A673 (cell line): Measurements from ENCODE around the gene IL1RAPL2. TPM values are rescaled to one million over a fixed set of nuclear protein-coding genes. Genes with fewer than 3 reads are reported as not detected.

Source experiments
- BruUV-seq: library from RNA; stranded (reverse); fragments of 400-500 nt; replicated peaks from 2 replicates; lab custom pipeline; 2021; lab: Mats Ljungman, UMichigan
- CTCF ChIA-PET: fragments of 300-600 bp; sonication (Branson Sonifier 250); formaldehyde crosslinking; loops from one replicate; lab custom pipeline; 2022; ENCODE audit warnings: antibody characterized with exemption; lab: Charles Lee
- POLR2A ChIA-PET: fragments of 300-600 bp; sonication (Branson Sonifier 250); formaldehyde crosslinking; loops from one replicate; lab custom pipeline; 2022; ENCODE audit warnings: antibody characterized with exemption; ENCODE audit not compliant: low non-redundant PET; lab: Charles Lee
- DNase-seq: peaks from one replicate; pipeline ENCODE4 v3.0.0-alpha.2; 2015; ENCODE audit warnings: low spot score
- H3K27ac ChIP-seq: fragments of 200-600 bp; sonication (generic); 2 replicates; pipeline ENCODE4 v1.5.1; 2016; ENCODE audit warnings: mixed run types, low read depth, mild to moderate bottlenecking, mixed read lengths, antibody characterized with exemption, low read length; ENCODE audit not compliant: poor library complexity, severe bottlenecking
- H3K27me3 ChIP-seq: fragments of 200-600 bp; sonication (generic); replicated peaks from 2 replicates; pipeline ENCODE4 v1.6.1; 2017; ENCODE audit warnings: mixed run types, low read depth, mild to moderate bottlenecking, mixed read lengths, antibody characterized with exemption, low read length; ENCODE audit not compliant: insufficient read depth, poor library complexity
- H3K36me3 ChIP-seq: fragments of 200-600 bp; sonication (generic); 2 replicates; pipeline ENCODE4 v1.6.1; 2016; ENCODE audit warnings: mixed run types, mild to moderate bottlenecking, mixed read lengths, antibody characterized with exemption, low read length; ENCODE audit not compliant: insufficient read depth, poor library complexity, severe bottlenecking
- H3K4me1 ChIP-seq: fragments of 200-600 bp; sonication (generic); 2 replicates; pipeline ENCODE4 v1.6.1; 2017; ENCODE audit warnings: mixed run types, mild to moderate bottlenecking, mixed read lengths, antibody characterized with exemption, low read length; ENCODE audit not compliant: insufficient read depth, poor library complexity, severe bottlenecking
- H3K4me3 ChIP-seq: fragments of 200-600 bp; sonication (generic); 2 replicates; pipeline ENCODE4 v1.5.1; 2016; ENCODE audit warnings: low read depth, mixed run types, mild to moderate bottlenecking, mixed read lengths, low read length; ENCODE audit not compliant: poor library complexity, severe bottlenecking
- H3K9me3 ChIP-seq: fragments of 200-600 bp; sonication (generic); 2 replicates; pipeline ENCODE4 v1.6.1; 2016; ENCODE audit warnings: mixed run types, low read depth, mild to moderate bottlenecking, mixed read lengths, antibody characterized with exemption, low read length; ENCODE audit not compliant: poor library complexity, severe bottlenecking
- EZH2 ChIP-seq: fragments of 200-600 bp; sonication (generic); IDR thresholded peaks from 2 replicates; pipeline ENCODE4 v1.6.1; 2017; ENCODE audit warnings: borderline replicate concordance, low read depth, mild to moderate bottlenecking, mixed read lengths, antibody characterized with exemption, low read length; ENCODE audit not compliant: poor library complexity, severe bottlenecking
- intact Hi-C: fragments of 100-400 bp; cut with micrococcal nuclease; formaldehyde crosslinking; loops from one replicate; pipeline ENCODE4 v1.10.0; 2022; ENCODE audit not compliant: unreplicated experiment
- total RNA-seq: library from RNA; stranded (reverse); gene quantifications from 2 replicates; pipeline ENCODE4 v1.2.3, GENCODE V29; 2021
- TF ChIP-seq, protein P1 (sequence below): fragments of 300-800, 200-600 bp; sonication (generic); conservative IDR thresholded peaks from 2 replicates; pipeline ENCODE4 v1.5.1; 2017; ENCODE audit warnings: low read depth, mild to moderate bottlenecking, antibody characterized with exemption, low read length, moderate library complexity, mixed read lengths

The IL1RAPL2 gene
- total RNA-seq, 1 experiment from 2014 or later, result not detected

DNA sequence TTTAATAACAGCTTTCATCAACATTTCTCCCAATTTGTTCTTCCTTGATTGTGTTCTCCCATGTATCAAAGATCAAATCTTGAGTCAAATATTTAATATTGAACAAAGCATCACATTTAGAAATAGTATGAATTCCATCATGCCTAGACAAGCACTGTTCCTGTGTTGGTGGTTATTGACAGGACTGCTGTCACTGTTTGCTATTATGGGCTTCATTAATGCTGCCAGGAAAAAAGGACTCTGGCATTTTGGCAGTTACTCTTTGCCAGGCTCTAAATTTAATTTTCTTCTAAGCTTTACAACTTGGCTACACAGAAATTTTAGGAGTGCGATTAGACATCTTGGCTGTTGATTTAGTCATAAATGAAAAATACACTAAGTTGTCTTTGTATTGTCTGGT is 960.4 kb downstream of the IL1RAPL2 start:
- no peaks in the 10 kb centered on the region for H3K27me3 ChIP-seq
- intact Hi-C loops, result no loop called here
- peaks cover under 1% of the 10 kb centered on the region for H3K9me3 ChIP-seq
- BruUV-seq, result no TSS peak
- H3K27ac ChIP-seq, result no peak overlapping the region
- POLR2A ChIA-PET, result no interaction called here
- H3K4me1 ChIP-seq, result no peaks in the 10 kb centered on the region
- no peak for DNase-seq
- CTCF ChIA-PET, result no interaction called here
- no peaks in the 10 kb centered on the region for H3K36me3 ChIP-seq
- TF ChIP-seq, protein P1, sequence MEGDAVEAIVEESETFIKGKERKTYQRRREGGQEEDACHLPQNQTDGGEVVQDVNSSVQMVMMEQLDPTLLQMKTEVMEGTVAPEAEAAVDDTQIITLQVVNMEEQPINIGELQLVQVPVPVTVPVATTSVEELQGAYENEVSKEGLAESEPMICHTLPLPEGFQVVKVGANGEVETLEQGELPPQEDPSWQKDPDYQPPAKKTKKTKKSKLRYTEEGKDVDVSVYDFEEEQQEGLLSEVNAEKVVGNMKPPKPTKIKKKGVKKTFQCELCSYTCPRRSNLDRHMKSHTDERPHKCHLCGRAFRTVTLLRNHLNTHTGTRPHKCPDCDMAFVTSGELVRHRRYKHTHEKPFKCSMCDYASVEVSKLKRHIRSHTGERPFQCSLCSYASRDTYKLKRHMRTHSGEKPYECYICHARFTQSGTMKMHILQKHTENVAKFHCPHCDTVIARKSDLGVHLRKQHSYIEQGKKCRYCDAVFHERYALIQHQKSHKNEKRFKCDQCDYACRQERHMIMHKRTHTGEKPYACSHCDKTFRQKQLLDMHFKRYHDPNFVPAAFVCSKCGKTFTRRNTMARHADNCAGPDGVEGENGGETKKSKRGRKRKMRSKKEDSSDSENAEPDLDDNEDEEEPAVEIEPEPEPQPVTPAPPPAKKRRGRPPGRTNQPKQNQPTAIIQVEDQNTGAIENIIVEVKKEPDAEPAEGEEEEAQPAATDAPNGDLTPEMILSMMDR, result no peak
- no peak for TF ChIP-seq EZH2
- H3K4me3 ChIP-seq, result no peak overlapping the region

DNA sequence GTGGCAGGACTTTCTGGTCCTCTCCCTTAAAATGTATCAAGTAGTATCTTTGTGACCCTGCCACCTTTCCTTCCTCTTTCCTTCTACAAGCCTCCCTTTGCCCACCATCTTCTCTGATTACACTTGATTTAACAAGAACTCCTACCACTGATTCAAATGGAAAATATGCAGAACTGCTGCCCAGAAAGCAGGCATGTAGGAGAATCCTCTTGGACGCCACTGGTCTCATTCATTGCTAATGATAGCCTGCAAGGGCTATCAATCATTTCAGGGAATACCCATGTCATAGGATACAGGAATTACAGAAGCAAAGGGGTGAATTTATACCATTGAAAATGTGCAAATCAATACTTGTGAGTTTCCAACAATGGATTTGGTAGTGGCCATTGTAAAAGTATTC is 961.8 kb downstream of the IL1RAPL2 start:
- no peak overlapping the region for H3K4me3 ChIP-seq
- no peaks in the 10 kb centered on the region for H3K36me3 ChIP-seq
- no peak overlapping the region for H3K27ac ChIP-seq
- H3K27me3 ChIP-seq, result no peaks in the 10 kb centered on the region
- intact Hi-C loops, result no loop called here
- no peak for DNase-seq
- H3K4me1 ChIP-seq, result no peaks in the 10 kb centered on the region
- TF ChIP-seq EZH2, result no peak
- TF ChIP-seq, protein P1, result no peak
- CTCF ChIA-PET, result no interaction called here
- H3K9me3 ChIP-seq, result peaks cover 8% of the 10 kb centered on the region
- no TSS peak for BruUV-seq
- POLR2A ChIA-PET, result no interaction called here

DNA sequence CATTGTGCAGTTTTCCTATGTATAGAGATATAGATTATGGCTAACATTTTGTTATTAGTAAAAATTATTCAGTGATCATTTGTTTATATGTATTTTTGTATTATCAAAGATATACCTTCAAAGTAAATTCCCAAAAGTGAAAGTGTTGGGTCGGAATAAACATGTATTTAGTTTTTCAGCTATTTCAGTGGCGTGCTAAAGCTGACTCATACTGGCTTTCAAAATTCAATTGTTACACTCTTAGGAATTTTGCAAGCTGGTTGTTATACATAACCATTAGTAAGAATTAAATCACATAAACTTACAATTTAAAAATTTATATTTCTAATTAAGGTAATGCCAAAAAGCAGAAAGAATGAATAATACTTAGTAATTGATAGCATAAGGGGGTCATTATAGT is 968.0 kb downstream of the IL1RAPL2 start:
- no peak for DNase-seq
- H3K27ac ChIP-seq, result no peak overlapping the region
- H3K4me1 ChIP-seq, result no peaks in the 10 kb centered on the region
- CTCF ChIA-PET, result no interaction called here
- H3K27me3 ChIP-seq, result no peaks in the 10 kb centered on the region
- intact Hi-C loops, result no loop called here
- TF ChIP-seq, protein P1, result no peak
- H3K9me3 ChIP-seq, result peaks cover 8% of the 10 kb centered on the region
- no TSS peak for BruUV-seq
- POLR2A ChIA-PET, result no interaction called here
- H3K36me3 ChIP-seq, result no peaks in the 10 kb centered on the region
- H3K4me3 ChIP-seq, result no peak overlapping the region
